AG08396 (cell line): ENCODE measurements around the gene PTPRN2.

Source experiments
- DNase-seq: peaks from one replicate; pipeline ENCODE4 v3.0.0; 2012; ENCODE audit warnings: low spot score, mixed read lengths

The PTPRN2 gene

GRCh38 chr7:158602905-158603772 is 15.5 kb upstream of the PTPRN2 start:
- DNase-seq = no peak

- DNase-seq = no peak
Observed at GRCh38 chr7:158602041-158602440, 14.4 kb upstream of the PTPRN2 start.

GRCh38 chr7:158601090-158601489 is 13.5 kb upstream of the PTPRN2 start:
- no peak for DNase-seq

GRCh38 chr7:158596745-158597144 is 9.1 kb upstream of the PTPRN2 start:
- no peak for DNase-seq

- no peak for DNase-seq
Observed at GRCh38 chr7:158596309-158596708, 8.7 kb upstream of the PTPRN2 start.

- DNase-seq = no peak
Observed at GRCh38 chr7:158595068-158595467, 7.4 kb upstream of the PTPRN2 start.

GRCh38 chr7:158592541-158592940 is 4.9 kb upstream of the PTPRN2 start:
- DNase-seq = no peak

- DNase-seq = no peak
Observed at GRCh38 chr7:158591944-158592343, 4.3 kb upstream of the PTPRN2 start.

GRCh38 chr7:158590181-158590530 is 2.5 kb upstream of the PTPRN2 start:
- no peak for DNase-seq

GRCh38 chr7:158589653-158590052 is 2.0 kb upstream of the PTPRN2 start:
- no peak for DNase-seq

GRCh38 chr7:158588878-158589442 is 1.3 kb upstream of the PTPRN2 start:
- DNase-seq = no peak

- DNase-seq = no peak
Observed at GRCh38 chr7:158588085-158588877, 658 bp upstream of the PTPRN2 start.

- no peak for DNase-seq
Observed at GRCh38 chr7:158586499-158587161, 993 bp downstream of the PTPRN2 start.

- no peak for DNase-seq
Observed at GRCh38 chr7:158585721-158586498, 1.7 kb downstream of the PTPRN2 start.

GRCh38 chr7:158584407-158584806 is 3.2 kb downstream of the PTPRN2 start:
- DNase-seq = no peak

- no peak for DNase-seq
Observed at GRCh38 chr7:158583810-158584209, 3.8 kb downstream of the PTPRN2 start.

- no peak for DNase-seq
Observed at GRCh38 chr7:158583143-158583542, 4.5 kb downstream of the PTPRN2 start.

- DNase-seq = no peak
Observed at GRCh38 chr7:158582089-158582456, 5.5 kb downstream of the PTPRN2 start.

GRCh38 chr7:158581440-158582088 is 6.1 kb downstream of the PTPRN2 start:
- DNase-seq = no peak

- DNase-seq = no peak
Observed at GRCh38 chr7:158579662-158580646, 7.7 kb downstream of the PTPRN2 start.
